B cell (primary cell): ENCODE results near the gene TRERF1. TPM values are rescaled to one million over a fixed set of nuclear protein-coding genes. Genes with fewer than 3 reads are reported as not detected.

ENCODE experiments used
- ATAC-seq: fragments of 200-7000 bp; cut with Tn5 transposase; one replicate; pipeline ENCODE4 v1.10.0; 2021; ENCODE audit warnings: low read depth, mild to moderate bottlenecking, moderate number of reproducible peaks, moderate library complexity
- CTCF ChIA-PET: fragments of 350-600 bp; sonication (Branson Sonifier 250); formaldehyde crosslinking; loops from one replicate; lab custom pipeline; 2021; ENCODE audit warnings: antibody characterized with exemption, inconsistent platforms; lab: Charles Lee
- POLR2A ChIA-PET: fragments of 350-600 bp; sonication (Branson Sonifier 250); formaldehyde crosslinking; loops from one replicate; lab custom pipeline; 2021; ENCODE audit warnings: antibody characterized with exemption; lab: Charles Lee
- DNase-seq: peaks from one replicate; pipeline ENCODE4 v3.0.0; 2013
- H2AFZ ChIP-seq: 2 replicates; pipeline ENCODE4 v1.6.1; 2012; ENCODE audit warnings: mild to moderate bottlenecking, low read depth, low read length; ENCODE audit not compliant: insufficient read depth, poor library complexity, severe bottlenecking
- H3K27ac ChIP-seq, 2 donors: 1 replicate in 1 of 2; 2 replicates in 1 of 2; pipeline ENCODE4 v1.5.1; 2012 to 2013; ENCODE audit warnings: low read length in 2 of 2, mild to moderate bottlenecking in 2 of 2, moderate library complexity in 1 of 2
- H3K27me3 ChIP-seq, 4 experiments: fragments of 200-600 bp in 1 of 4; sonication (generic) in 1 of 4; replicated peaks in 1 of 4; 1 replicate in 2 of 4; 2 replicates in 2 of 4; pipeline versions ENCODE4 v1.6.1 to v1.7.0; 2013 to 2016; ENCODE audit warnings: low read length in 3 of 4, mild to moderate bottlenecking in 2 of 4, mixed read lengths in 1 of 4, moderate library complexity in 1 of 4; ENCODE audit not compliant: insufficient read depth in 4 of 4, control insufficient read depth in 3 of 4; ENCODE audit errors: control extremely low read depth in 1 of 4
- H3K36me3 ChIP-seq, 2 experiments: replicated peaks in 1 of 2; 1 replicate in 1 of 2; 2 replicates in 1 of 2; pipeline versions ENCODE4 v1.6.1 to v1.7.1; 2013; ENCODE audit warnings: low read length in 1 of 2; ENCODE audit not compliant: insufficient read depth in 2 of 2, control insufficient read depth in 1 of 2; ENCODE audit errors: control extremely low read depth in 1 of 2, extremely low read depth in 1 of 2
- H3K4me1 ChIP-seq, 2 donors: fragments of 200-600 bp in 1 of 2; sonication (generic) in 1 of 2; 1 replicate in 1 of 2; 2 replicates in 1 of 2; pipeline versions ENCODE4 v1.5.1 to v1.6.1; 2013 to 2017; ENCODE audit warnings: low read length in 2 of 2; ENCODE audit not compliant: control insufficient read depth in 2 of 2, insufficient read depth in 2 of 2
- H3K4me2 ChIP-seq: replicated peaks from 2 replicates; pipeline ENCODE3; 2012; ENCODE audit warnings: mild to moderate bottlenecking, low read depth, low read length; ENCODE audit not compliant: poor library complexity, severe bottlenecking
- H3K4me3 ChIP-seq, 5 experiments: fragments of 200-600 bp in 1 of 5; sonication (generic) in 1 of 5; 1 replicate in 3 of 5; 2 replicates in 2 of 5; pipeline versions ENCODE4 v1.5.1 to v1.7.0; 2011 to 2016; ENCODE audit warnings: low read length in 4 of 5, mild to moderate bottlenecking in 4 of 5, low read depth in 2 of 5, control low read depth in 1 of 5, moderate library complexity in 1 of 5; ENCODE audit not compliant: insufficient read depth in 1 of 5; ENCODE audit errors: control extremely low read depth in 1 of 5, extremely low read depth in 1 of 5
- H3K79me2 ChIP-seq: fragments of 200-600 bp; sonication (generic); one replicate; pipeline ENCODE4 v1.6.0; 2016; ENCODE audit warnings: low read length; ENCODE audit not compliant: control insufficient read depth, insufficient read depth
- H3K9ac ChIP-seq: fragments of 200-600 bp; sonication (generic); 2 replicates; pipeline ENCODE4 v1.6.1; 2017; ENCODE audit warnings: mild to moderate bottlenecking, low read length, moderate library complexity
- H3K9me3 ChIP-seq, 3 donors: one replicate each; pipeline versions ENCODE4 v1.6.1 to v1.7.1; 2013; ENCODE audit warnings: low read length in 2 of 3; ENCODE audit not compliant: control insufficient read depth in 2 of 3, insufficient read depth in 1 of 3; ENCODE audit errors: control extremely low read depth in 1 of 3
- H4K20me1 ChIP-seq: 2 replicates; pipeline ENCODE4 v1.6.0; 2012; ENCODE audit warnings: mild to moderate bottlenecking, low read length; ENCODE audit not compliant: insufficient read depth, control insufficient read depth, poor library complexity, severe bottlenecking
- H3K27ac Mint-ChIP-seq: one replicate; pipeline ENCODE4 v1.8.0; 2021; ENCODE audit warnings: mixed read lengths
- H3K27me3 Mint-ChIP-seq: one replicate; pipeline ENCODE4 v1.8.0; 2021; ENCODE audit warnings: mixed read lengths
- H3K4me1 Mint-ChIP-seq: one replicate; pipeline ENCODE4 v1.8.0; 2021; ENCODE audit warnings: mixed read lengths
- H3K4me3 Mint-ChIP-seq: one replicate; pipeline ENCODE4 v1.8.0; 2021; ENCODE audit warnings: mixed read lengths
- H3K9me3 Mint-ChIP-seq: one replicate; pipeline ENCODE4 v1.8.0; 2022; ENCODE audit warnings: mixed read lengths; ENCODE audit not compliant: insufficient read depth
- EZH2 ChIP-seq: IDR thresholded peaks from 2 replicates; pipeline ENCODE4 v1.6.1; 2012; ENCODE audit warnings: borderline replicate concordance, low read depth, mild to moderate bottlenecking, moderate library complexity, low read length; ENCODE audit not compliant: insufficient read depth, poor library complexity, severe bottlenecking
- WGBS: methylation state at CpG from one replicate; pipeline ENCODE4 v1.1.5; 2013; ENCODE audit warnings: missing lambda C conversion rate; ENCODE audit not compliant: insufficient coverage; 5-methylcytosine and 5-hydroxymethylcytosine counted together
- intact Hi-C: fragments of 100-400 bp; cut with micrococcal nuclease; formaldehyde crosslinking; loops from one replicate; pipeline ENCODE4 v1.10.0; 2022
- polyA plus RNA-seq: library from polyadenylated mRNA; depleted of rRNA; stranded (reverse); fragments of >200 nt; gene quantifications from 2 replicates; pipeline ENCODE4 v1.2.3, GENCODE V29; 2012
- total RNA-seq, 2 donors: library from RNA; stranded (reverse); fragments of 120-200 nt in 1 of 2; gene quantifications; 1 replicate in 1 of 2; 2 replicates in 1 of 2; pipeline versions ENCODE4 v1.2.3 to v1.2.4, GENCODE V29; 2013 to 2022

Gene TRERF1
- total and polyA plus RNA-seq, 2 donors (not counting 1 experiment from before 2014, with no cell fraction given) = 3.5 to 6.7 TPM

GRCh38 chr6:42361036-42361435 lies 90.7 kb downstream of the TRERF1 start:
- Histone ChIP-seq H3K4me3 (no peak overlapping the region), H3K27me3 (no peaks in the 10 kb centered on the region), H4K20me1 (no peaks in the 10 kb centered on the region), H3K9ac (no peak overlapping the region), H3K27ac (no peak overlapping the region), H2AFZ (no peak overlapping the region), H3K4me2 (no peak overlapping the region), H3K36me3 (no peaks in the 10 kb centered on the region), H3K9me3 (no peaks in the 10 kb centered on the region), H3K4me1 (peaks cover 0 to 12% of the 10 kb centered on the region in 2 donors), H3K79me2 (no peaks in the 10 kb centered on the region)
- DNase-seq = no peak
- no CpG with 5 or more reads among the region's 3 CpGs for WGBS
- Mint-ChIP-seq H3K4me1 (peaks cover 5% of the 10 kb centered on the region), H3K27me3 (no peaks in the 10 kb centered on the region), H3K27ac (no peak overlapping the region), H3K9me3 (no peaks in the 10 kb centered on the region), H3K4me3 (no peak overlapping the region)
- TF ChIP-seq EZH2 = no peak
- no peak for ATAC-seq
- ChIA-PET CTCF (interaction anchor here (1.5 kb wide), 1 partner anchor 187 kb away, joined by 4 read pairs; no protein-coding TSS in a partner anchor), POLR2A (no interaction called here)
- intact Hi-C loops = no loop called here

- H3K27me3 Mint-ChIP-seq = no peaks in the 10 kb centered on the region
- no peak for TF ChIP-seq EZH2
Observed at GRCh38 chr6:42359021-42359420, 92.7 kb downstream of the TRERF1 start.

More at GRCh38 chr6:42359021-42359420, 92.7 kb downstream of the TRERF1 start:
- POLR2A ChIA-PET = no interaction called here
- no peaks in the 10 kb centered on the region for H3K27me3 ChIP-seq
- ATAC-seq (no peak), DNase-seq (no peak)
- no peak overlapping the region for H2AFZ ChIP-seq
- no peaks in the 10 kb centered on the region for H3K36me3 ChIP-seq
- no peak overlapping the region for H3K27ac ChIP-seq
- no peak overlapping the region for H3K4me2 ChIP-seq
- Mint-ChIP-seq H3K9me3 (no peaks in the 10 kb centered on the region), H3K4me1 (no peaks in the 10 kb centered on the region), H3K27ac (no peak overlapping the region), H3K4me3 (no peak overlapping the region)
- no peak overlapping the region for H3K4me3 ChIP-seq
- 92% methylated on average over 4 of the region's 5 CpGs for WGBS
- CTCF ChIA-PET = no interaction called here
- intact Hi-C loops = no loop called here
- H3K9me3 ChIP-seq = no peaks in the 10 kb centered on the region
- no peaks in the 10 kb centered on the region for H4K20me1 ChIP-seq
- H3K9ac ChIP-seq = no peak overlapping the region
- H3K4me1 ChIP-seq = no peaks in the 10 kb centered on the region
- no peaks in the 10 kb centered on the region for H3K79me2 ChIP-seq
